Osteocyte (in vitro differentiated cells): ENCODE data around the gene HBB. TPM values are rescaled to one million over a fixed set of nuclear protein-coding genes. Genes with fewer than 3 reads are reported as not detected.

Experiments
- DNase-seq: peaks from one replicate; pipeline ENCODE4 v3.0.0; 2021; ENCODE audit warnings: mixed read lengths; ENCODE audit not compliant: unreplicated experiment; ENCODE audit errors: extremely low spot score
- H3K27ac Mint-ChIP-seq: one replicate; pipeline ENCODE4 v1.8.0; 2021; ENCODE audit warnings: mild to moderate bottlenecking, mixed read lengths; ENCODE audit not compliant: unreplicated experiment
- H3K27me3 Mint-ChIP-seq: one replicate; pipeline ENCODE4 v1.8.0; 2021; ENCODE audit warnings: mixed read lengths; ENCODE audit not compliant: unreplicated experiment
- H3K36me3 Mint-ChIP-seq: one replicate; pipeline ENCODE4 v1.8.0; 2021; ENCODE audit warnings: mixed read lengths; ENCODE audit not compliant: unreplicated experiment
- H3K4me1 Mint-ChIP-seq: one replicate; pipeline ENCODE4 v1.8.0; 2021; ENCODE audit warnings: mixed read lengths; ENCODE audit not compliant: unreplicated experiment
- H3K4me3 Mint-ChIP-seq: one replicate; pipeline ENCODE4 v1.8.0; 2021; ENCODE audit warnings: mild to moderate bottlenecking, moderate library complexity, mixed read lengths; ENCODE audit not compliant: unreplicated experiment
- H3K9me3 Mint-ChIP-seq: one replicate; pipeline ENCODE4 v1.8.0; 2021; ENCODE audit warnings: mixed read lengths; ENCODE audit not compliant: unreplicated experiment
- total RNA-seq: library from RNA; stranded (reverse); gene quantifications from 2 replicates; pipeline ENCODE4 v1.2.1, GENCODE V29; 2021
- TF ChIP-seq, protein P1 (sequence below): fragments of 200-600 bp; sonication (generic); IDR thresholded peaks from 2 replicates; pipeline ENCODE4 v1.5.0; 2021; ENCODE audit warnings: antibody characterized with exemption, mild to moderate bottlenecking, moderate library complexity

HBB gene
- total RNA-seq, 1 donor from 2014 or later, result not detected

DNA sequence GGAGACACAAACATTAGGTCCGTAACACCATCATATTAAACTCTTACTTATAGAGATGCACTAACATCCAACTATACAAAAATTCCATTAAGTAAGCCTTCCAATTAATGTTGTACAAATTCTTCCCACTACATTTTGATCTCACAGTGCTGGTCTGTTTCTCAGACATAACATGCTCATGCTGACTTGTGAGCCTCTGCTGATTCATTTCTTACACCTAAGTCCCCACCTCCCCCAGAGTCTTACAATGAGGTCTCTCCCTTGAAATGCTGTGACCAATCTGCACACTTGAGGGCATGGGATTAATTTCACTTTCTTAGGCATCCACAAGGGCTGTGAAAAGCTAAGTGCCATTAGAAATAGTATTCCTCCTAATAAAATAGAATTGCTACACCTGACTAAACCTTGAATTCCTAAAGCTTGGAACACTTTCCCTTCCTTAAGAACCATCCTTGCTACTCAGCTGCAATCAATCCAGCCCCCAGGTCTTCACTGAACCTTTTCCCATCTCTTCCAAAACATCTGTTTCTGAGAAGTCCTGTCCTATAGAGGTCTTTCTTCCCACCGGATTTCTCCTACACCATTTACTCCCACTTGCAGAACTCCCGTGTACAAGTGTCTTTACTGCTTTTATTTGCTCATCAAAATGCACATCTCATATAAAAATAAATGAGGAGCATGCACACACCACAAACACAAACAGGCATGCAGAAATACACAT, 20.8 kb upstream of the HBB start:
- no peaks in the 10 kb centered on the region for H3K4me1 Mint-ChIP-seq
- DNase-seq, result no peak

DNA sequence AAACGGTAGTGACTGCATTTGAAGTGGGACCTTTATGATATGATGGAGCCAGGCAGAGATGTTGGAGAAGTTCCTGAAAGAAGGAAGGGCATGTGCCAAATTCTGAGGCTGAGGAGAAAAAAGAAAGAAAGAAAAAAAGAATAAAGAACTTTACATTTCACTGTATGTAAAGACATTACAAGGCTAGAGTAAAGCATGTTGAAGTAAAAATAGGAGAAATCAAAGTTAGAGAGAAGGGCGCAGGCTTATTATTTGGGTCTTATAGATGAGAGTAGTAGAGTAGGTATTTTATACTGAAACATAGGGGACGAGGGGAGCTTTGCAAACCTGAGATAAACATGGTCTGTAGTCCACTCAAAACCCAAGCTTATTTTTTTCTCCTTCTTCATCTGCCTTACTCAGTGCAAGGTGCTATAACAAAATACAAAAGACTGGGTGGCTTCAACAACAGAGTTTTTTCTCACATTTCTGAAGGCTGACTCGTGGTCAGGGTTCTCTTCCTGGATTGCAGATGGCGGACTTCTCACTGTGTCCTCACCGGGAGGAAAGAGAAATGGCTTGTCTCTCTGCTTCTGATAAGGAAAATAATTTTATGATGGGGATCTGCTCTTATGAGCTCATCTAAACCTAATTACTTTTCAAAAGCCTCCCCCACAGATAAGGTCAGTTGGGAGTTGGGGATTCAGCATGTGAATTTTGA, 20.1 kb upstream of the HBB start:
- TF ChIP-seq, protein P1, sequence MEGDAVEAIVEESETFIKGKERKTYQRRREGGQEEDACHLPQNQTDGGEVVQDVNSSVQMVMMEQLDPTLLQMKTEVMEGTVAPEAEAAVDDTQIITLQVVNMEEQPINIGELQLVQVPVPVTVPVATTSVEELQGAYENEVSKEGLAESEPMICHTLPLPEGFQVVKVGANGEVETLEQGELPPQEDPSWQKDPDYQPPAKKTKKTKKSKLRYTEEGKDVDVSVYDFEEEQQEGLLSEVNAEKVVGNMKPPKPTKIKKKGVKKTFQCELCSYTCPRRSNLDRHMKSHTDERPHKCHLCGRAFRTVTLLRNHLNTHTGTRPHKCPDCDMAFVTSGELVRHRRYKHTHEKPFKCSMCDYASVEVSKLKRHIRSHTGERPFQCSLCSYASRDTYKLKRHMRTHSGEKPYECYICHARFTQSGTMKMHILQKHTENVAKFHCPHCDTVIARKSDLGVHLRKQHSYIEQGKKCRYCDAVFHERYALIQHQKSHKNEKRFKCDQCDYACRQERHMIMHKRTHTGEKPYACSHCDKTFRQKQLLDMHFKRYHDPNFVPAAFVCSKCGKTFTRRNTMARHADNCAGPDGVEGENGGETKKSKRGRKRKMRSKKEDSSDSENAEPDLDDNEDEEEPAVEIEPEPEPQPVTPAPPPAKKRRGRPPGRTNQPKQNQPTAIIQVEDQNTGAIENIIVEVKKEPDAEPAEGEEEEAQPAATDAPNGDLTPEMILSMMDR, result no peak
- no peak for DNase-seq
- H3K4me3 Mint-ChIP-seq, result no peak overlapping the region
- H3K36me3 Mint-ChIP-seq, result no peaks in the 10 kb centered on the region
- peaks cover 23% of the 10 kb centered on the region for H3K27me3 Mint-ChIP-seq
- no peak overlapping the region for H3K27ac Mint-ChIP-seq
- H3K9me3 Mint-ChIP-seq, result no peaks in the 10 kb centered on the region
- no peaks in the 10 kb centered on the region for H3K4me1 Mint-ChIP-seq

More for the DNA sequence above, 20.8 kb upstream of the HBB start:
- Mint-ChIP-seq H3K27ac (no peak overlapping the region), H3K9me3 (no peaks in the 10 kb centered on the region), H3K27me3 (peaks cover 27% of the 10 kb centered on the region), H3K36me3 (no peaks in the 10 kb centered on the region), H3K4me3 (no peak overlapping the region)
- TF ChIP-seq, protein P1, result no peak

DNA sequence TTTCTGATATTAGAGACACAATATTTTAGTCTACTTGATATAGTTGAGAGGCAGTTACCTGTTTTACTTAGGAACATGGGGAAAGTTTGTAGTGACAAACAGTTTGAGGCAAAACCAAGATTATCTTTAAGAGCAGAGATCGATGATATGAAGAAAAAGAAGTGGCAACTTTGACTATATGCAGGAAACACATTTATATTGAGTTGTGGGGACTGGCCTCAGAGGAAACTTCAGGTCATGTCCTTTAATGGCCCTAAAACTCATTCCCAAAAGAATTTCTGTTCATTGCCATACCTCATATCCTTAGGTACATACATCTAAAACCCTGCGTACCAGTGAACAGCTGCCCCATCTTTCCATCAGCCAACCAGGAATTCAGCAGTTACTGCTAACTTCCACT, 18.3 kb upstream of the HBB start:
- no peak for DNase-seq
- Mint-ChIP-seq H3K36me3 (no peaks in the 10 kb centered on the region), H3K4me3 (no peak overlapping the region), H3K4me1 (no peaks in the 10 kb centered on the region), H3K9me3 (no peaks in the 10 kb centered on the region), H3K27me3 (peaks cover 26% of the 10 kb centered on the region), H3K27ac (no peak overlapping the region)
- TF ChIP-seq, protein P1, result no peak

DNA sequence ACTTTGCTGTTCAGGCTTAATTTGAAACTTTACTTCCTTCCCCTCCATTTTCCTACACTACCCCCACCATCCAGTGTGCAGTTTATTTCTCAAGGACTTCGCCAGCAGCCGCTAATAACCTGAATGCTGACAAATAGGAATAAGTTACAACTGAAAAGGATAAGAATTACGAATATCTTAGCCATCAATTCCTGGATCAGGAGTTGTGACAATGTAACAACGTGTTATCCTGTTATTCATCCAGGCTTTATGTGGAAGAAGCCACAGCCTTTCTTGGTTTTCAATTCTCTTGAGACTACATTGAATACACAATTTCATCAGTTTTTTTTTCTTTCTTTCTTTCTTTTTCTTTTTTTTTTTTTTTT, 16.9 kb upstream of the HBB start:
- Mint-ChIP-seq H3K9me3 (no peaks in the 10 kb centered on the region), H3K4me1 (no peaks in the 10 kb centered on the region)

More for the DNA sequence above, 16.9 kb upstream of the HBB start:
- no peak overlapping the region for H3K4me3 Mint-ChIP-seq
- no peak for DNase-seq
- TF ChIP-seq, protein P1, result no peak
- no peaks in the 10 kb centered on the region for H3K36me3 Mint-ChIP-seq
- no peak overlapping the region for H3K27ac Mint-ChIP-seq
- H3K27me3 Mint-ChIP-seq, result peaks cover 33% of the 10 kb centered on the region
